B cell (primary cell): ENCODE measurements around the gene ABCG1. TPM values are rescaled to one million over a fixed set of nuclear protein-coding genes. Genes with fewer than 3 reads are reported as not detected.

Experiments
- ATAC-seq: fragments of 200-7000 bp; cut with Tn5 transposase; one replicate; pipeline ENCODE4 v1.10.0; 2021; ENCODE audit warnings: low read depth, mild to moderate bottlenecking, moderate number of reproducible peaks, moderate library complexity
- CTCF ChIA-PET: fragments of 350-600 bp; sonication (Branson Sonifier 250); formaldehyde crosslinking; loops from one replicate; lab custom pipeline; 2021; ENCODE audit warnings: antibody characterized with exemption, inconsistent platforms; lab: Charles Lee
- POLR2A ChIA-PET: fragments of 350-600 bp; sonication (Branson Sonifier 250); formaldehyde crosslinking; loops from one replicate; lab custom pipeline; 2021; ENCODE audit warnings: antibody characterized with exemption; lab: Charles Lee
- DNase-seq: peaks from one replicate; pipeline ENCODE4 v3.0.0; 2013
- H2AFZ ChIP-seq: 2 replicates; pipeline ENCODE4 v1.6.1; 2012; ENCODE audit warnings: mild to moderate bottlenecking, low read depth, low read length; ENCODE audit not compliant: insufficient read depth, poor library complexity, severe bottlenecking
- H3K27ac ChIP-seq, 2 donors: 1 replicate in 1 of 2; 2 replicates in 1 of 2; pipeline ENCODE4 v1.5.1; 2012 to 2013; ENCODE audit warnings: low read length in 2 of 2, mild to moderate bottlenecking in 2 of 2, moderate library complexity in 1 of 2
- H3K27me3 ChIP-seq, 4 experiments: fragments of 200-600 bp in 1 of 4; sonication (generic) in 1 of 4; replicated peaks in 1 of 4; 1 replicate in 2 of 4; 2 replicates in 2 of 4; pipeline versions ENCODE4 v1.6.1 to v1.7.0; 2013 to 2016; ENCODE audit warnings: low read length in 3 of 4, mild to moderate bottlenecking in 2 of 4, mixed read lengths in 1 of 4, moderate library complexity in 1 of 4; ENCODE audit not compliant: insufficient read depth in 4 of 4, control insufficient read depth in 3 of 4; ENCODE audit errors: control extremely low read depth in 1 of 4
- H3K36me3 ChIP-seq, 2 experiments: replicated peaks in 1 of 2; 1 replicate in 1 of 2; 2 replicates in 1 of 2; pipeline versions ENCODE4 v1.6.1 to v1.7.1; 2013; ENCODE audit warnings: low read length in 1 of 2; ENCODE audit not compliant: insufficient read depth in 2 of 2, control insufficient read depth in 1 of 2; ENCODE audit errors: control extremely low read depth in 1 of 2, extremely low read depth in 1 of 2
- H3K4me1 ChIP-seq, 2 donors: fragments of 200-600 bp in 1 of 2; sonication (generic) in 1 of 2; 1 replicate in 1 of 2; 2 replicates in 1 of 2; pipeline versions ENCODE4 v1.5.1 to v1.6.1; 2013 to 2017; ENCODE audit warnings: low read length in 2 of 2; ENCODE audit not compliant: control insufficient read depth in 2 of 2, insufficient read depth in 2 of 2
- H3K4me2 ChIP-seq: replicated peaks from 2 replicates; pipeline ENCODE3; 2012; ENCODE audit warnings: mild to moderate bottlenecking, low read depth, low read length; ENCODE audit not compliant: poor library complexity, severe bottlenecking
- H3K4me3 ChIP-seq, 5 experiments: fragments of 200-600 bp in 1 of 5; sonication (generic) in 1 of 5; 1 replicate in 3 of 5; 2 replicates in 2 of 5; pipeline versions ENCODE4 v1.5.1 to v1.7.0; 2011 to 2016; ENCODE audit warnings: low read length in 4 of 5, mild to moderate bottlenecking in 4 of 5, low read depth in 2 of 5, control low read depth in 1 of 5, moderate library complexity in 1 of 5; ENCODE audit not compliant: insufficient read depth in 1 of 5; ENCODE audit errors: control extremely low read depth in 1 of 5, extremely low read depth in 1 of 5
- H3K79me2 ChIP-seq: fragments of 200-600 bp; sonication (generic); one replicate; pipeline ENCODE4 v1.6.0; 2016; ENCODE audit warnings: low read length; ENCODE audit not compliant: control insufficient read depth, insufficient read depth
- H3K9ac ChIP-seq: fragments of 200-600 bp; sonication (generic); 2 replicates; pipeline ENCODE4 v1.6.1; 2017; ENCODE audit warnings: mild to moderate bottlenecking, low read length, moderate library complexity
- H3K9me3 ChIP-seq, 3 donors: one replicate each; pipeline versions ENCODE4 v1.6.1 to v1.7.1; 2013; ENCODE audit warnings: low read length in 2 of 3; ENCODE audit not compliant: control insufficient read depth in 2 of 3, insufficient read depth in 1 of 3; ENCODE audit errors: control extremely low read depth in 1 of 3
- H4K20me1 ChIP-seq: 2 replicates; pipeline ENCODE4 v1.6.0; 2012; ENCODE audit warnings: mild to moderate bottlenecking, low read length; ENCODE audit not compliant: insufficient read depth, control insufficient read depth, poor library complexity, severe bottlenecking
- H3K27ac Mint-ChIP-seq: one replicate; pipeline ENCODE4 v1.8.0; 2021; ENCODE audit warnings: mixed read lengths
- H3K27me3 Mint-ChIP-seq: one replicate; pipeline ENCODE4 v1.8.0; 2021; ENCODE audit warnings: mixed read lengths
- H3K4me1 Mint-ChIP-seq: one replicate; pipeline ENCODE4 v1.8.0; 2021; ENCODE audit warnings: mixed read lengths
- H3K4me3 Mint-ChIP-seq: one replicate; pipeline ENCODE4 v1.8.0; 2021; ENCODE audit warnings: mixed read lengths
- H3K9me3 Mint-ChIP-seq: one replicate; pipeline ENCODE4 v1.8.0; 2022; ENCODE audit warnings: mixed read lengths; ENCODE audit not compliant: insufficient read depth
- CTCF ChIP-seq: fragments of 200-600 bp; IDR thresholded peaks from one replicate; pipeline ENCODE4 v1.8.0; 2022; ENCODE audit warnings: antibody characterized with exemption, mild to moderate bottlenecking
- EZH2 ChIP-seq: IDR thresholded peaks from 2 replicates; pipeline ENCODE4 v1.6.1; 2012; ENCODE audit warnings: borderline replicate concordance, low read depth, mild to moderate bottlenecking, moderate library complexity, low read length; ENCODE audit not compliant: insufficient read depth, poor library complexity, severe bottlenecking
- WGBS: methylation state at CpG from one replicate; pipeline ENCODE4 v1.1.5; 2013; ENCODE audit warnings: missing lambda C conversion rate; ENCODE audit not compliant: insufficient coverage; 5-methylcytosine and 5-hydroxymethylcytosine counted together
- intact Hi-C: fragments of 100-400 bp; cut with micrococcal nuclease; formaldehyde crosslinking; loops from one replicate; pipeline ENCODE4 v1.10.0; 2022
- polyA plus RNA-seq: library from polyadenylated mRNA; depleted of rRNA; stranded (reverse); fragments of >200 nt; gene quantifications from 2 replicates; pipeline ENCODE4 v1.2.3, GENCODE V29; 2012
- total RNA-seq, 2 donors: library from RNA; stranded (reverse); fragments of 120-200 nt in 1 of 2; gene quantifications; 1 replicate in 1 of 2; 2 replicates in 1 of 2; pipeline versions ENCODE4 v1.2.3 to v1.2.4, GENCODE V29; 2013 to 2022

ABCG1 gene
- total and polyA plus RNA-seq, 2 donors (not counting 1 experiment from before 2014, with no cell fraction given) = 8.7 to 27.5 TPM

GRCh38 chr21:42263591-42264131 is 44.7 kb downstream of the ABCG1 start:
- Histone ChIP-seq H2AFZ (no peak overlapping the region), H3K36me3 (peaks cover 0 to 24% of the 10 kb centered on the region in 2 experiments), H4K20me1 (peaks cover 96% of the 10 kb centered on the region), H3K4me1 (peaks cover 22 to 29% of the 10 kb centered on the region in 2 donors), H3K4me2 (no peak overlapping the region), H3K27me3 (peaks cover 0 to 3% (median 0%) of the 10 kb centered on the region in 4 experiments), H3K79me2 (peaks cover 90% of the 10 kb centered on the region), H3K27ac (no peak overlapping the region), H3K9ac (no peak overlapping the region), H3K9me3 (peaks cover 0 to 3% (median 0%) of the 10 kb centered on the region in 3 donors), H3K4me3 (no peak overlapping the region)
- Mint-ChIP-seq H3K27ac (no peak overlapping the region), H3K27me3 (no peaks in the 10 kb centered on the region), H3K4me1 (peaks cover 32% of the 10 kb centered on the region), H3K4me3 (no peak overlapping the region), H3K9me3 (no peaks in the 10 kb centered on the region)
- ChIA-PET CTCF (interaction anchor here (1.3 to 8.3 kb wide), 3 partner anchors 11 to 118 kb away, joined by 3 to 148 read pairs (median 5); no protein-coding TSS in a partner anchor), POLR2A (no interaction called here)
- ATAC-seq (no peak), DNase-seq (no peak)
- TF ChIP-seq CTCF (no peak), EZH2 (no peak)
- WGBS = 53% methylated on average over 16 of the region's 18 CpGs
- intact Hi-C loops = no loop called here
